Measurements from ENCODE around the gene RSPH10B2. TPM values are rescaled to one million over a fixed set of nuclear protein-coding genes. Genes with fewer than 3 reads are reported as not detected.
"Not testable (repeated sequence)": the region's sequence is repeated elsewhere in the genome, so short reads cannot be mapped to it uniquely, and the experiment has no call there.

RSPH10B2 gene
- total and polyA plus RNA-seq, 2 of the 13 experiments (the other 11 are each of a cell fraction or from before 2014, with no cell fraction given), result 0.31 TPM; not detected in 1

GRCh38 chr7:6845971-6846449, 92.1 kb downstream of the RSPH10B2 start (continued):
- 0 out of 2 replicates have a peak, but pooled peaks have one; percentile 29 for TF ChIP-seq HNF1B (CRISPR knock-in tag; IDR thresholded peaks at IDR 0.05)
- TF ChIP-seq BRD4 (CRISPR knock-in tag; IDR thresholded peaks at IDR 0.05), result 0 out of 2 replicates have a peak, but pooled peaks have one; percentile 2
- TF ChIP-seq SAP130 (CRISPR knock-in tag; IDR thresholded peaks at IDR 0.05; ENCODE audit: low read depth), result peak; percentile 39
- TF ChIP-seq SOX13, FOXA1 (IDR thresholded peaks at IDR 0.05): not testable (repeated sequence)
- TF ChIP-seq SOX13 (CRISPR knock-in tag; conservative IDR thresholded peaks at IDR 0.05 in 1 of 2, IDR thresholded peaks at IDR 0.05 in 1 of 2), result peak in 1 of 2 experiments; percentile 66; a peak in 2 of 4 replicates
- peak; percentile 62; the same call in 1 of the 2 replicates for TF ChIP-seq USF2 (IDR thresholded peaks at IDR 0.05; ENCODE audit: low read depth, low read length)
- TF ChIP-seq USF2 (CRISPR knock-in tag; IDR thresholded peaks at IDR 0.05; ENCODE audit: borderline replicate concordance), result peak; percentile 91; the same call in 1 of the 2 replicates
- 0 out of 2 replicates have a peak, but pooled peaks have one; percentile 40 for TF ChIP-seq KDM5B (CRISPR knock-in tag; IDR thresholded peaks at IDR 0.05; ENCODE audit: borderline replicate concordance)
- TF ChIP-seq ZFP91 (CRISPR knock-in tag; IDR thresholded peaks at IDR 0.05; ENCODE audit: borderline replicate concordance), result peak; percentile 40; the same call in 1 of the 2 replicates
- 0 out of 2 replicates have a peak, but pooled peaks have one; percentile 65 for TF ChIP-seq MTERF4 (CRISPR knock-in tag; IDR thresholded peaks at IDR 0.05)
- peak; percentile 48; the same call in 1 of the 2 replicates for TF ChIP-seq NR2F6 (IDR thresholded peaks at IDR 0.05)
- peak; percentile 35; the same call in 1 of the 2 replicates for TF ChIP-seq NR2F6 (CRISPR knock-in tag; IDR thresholded peaks at IDR 0.05)
- TF ChIP-seq TFE3 (CRISPR knock-in tag; IDR thresholded peaks at IDR 0.05), result peak; percentile 55
- 0 out of 2 replicates have a peak, but pooled peaks have one; percentile 16 for TF ChIP-seq FOXA1 (CRISPR knock-in tag; IDR thresholded peaks at IDR 0.05)
- peak; percentile 37; the same call in 1 of the 2 replicates for TF ChIP-seq BORCS8-MEF2B (CRISPR knock-in tag; IDR thresholded peaks at IDR 0.05)
- TF ChIP-seq PAXIP1 (CRISPR knock-in tag; conservative IDR thresholded peaks at IDR 0.05), result peak; percentile 60
- TF ChIP-seq CCDC6 (CRISPR knock-in tag; IDR thresholded peaks at IDR 0.05), result 0 out of 2 replicates have a peak, but pooled peaks have one; percentile 23

Measured in HepG2 (cell line).